Neural progenitor cell (in vitro differentiated cells): Measurements from ENCODE around the gene INSYN2A.
A peak's percentile ranks its signal among the peaks of the same experiment; 100 is the strongest.

Source experiments
- EZH2 ChIP-seq: fragments of 200-600 bp; sonication (generic); IDR thresholded peaks from 2 replicates; pipeline ENCODE4 v1.6.1; 2017; ENCODE audit warnings: antibody characterized with exemption, mild to moderate bottlenecking, moderate library complexity
- EZH2phosphoT487 ChIP-seq: fragments of 200-600 bp; sonication (generic); IDR thresholded peaks from 2 replicates; pipeline ENCODE4 v1.6.1; 2017; ENCODE audit warnings: antibody characterized with exemption
- TF ChIP-seq, protein P1 (sequence below): fragments of 200-600 bp; sonication (generic); IDR thresholded peaks from 2 replicates; pipeline ENCODE4 v1.5.1; 2017; ENCODE audit warnings: antibody characterized with exemption, mild to moderate bottlenecking

DNA sequence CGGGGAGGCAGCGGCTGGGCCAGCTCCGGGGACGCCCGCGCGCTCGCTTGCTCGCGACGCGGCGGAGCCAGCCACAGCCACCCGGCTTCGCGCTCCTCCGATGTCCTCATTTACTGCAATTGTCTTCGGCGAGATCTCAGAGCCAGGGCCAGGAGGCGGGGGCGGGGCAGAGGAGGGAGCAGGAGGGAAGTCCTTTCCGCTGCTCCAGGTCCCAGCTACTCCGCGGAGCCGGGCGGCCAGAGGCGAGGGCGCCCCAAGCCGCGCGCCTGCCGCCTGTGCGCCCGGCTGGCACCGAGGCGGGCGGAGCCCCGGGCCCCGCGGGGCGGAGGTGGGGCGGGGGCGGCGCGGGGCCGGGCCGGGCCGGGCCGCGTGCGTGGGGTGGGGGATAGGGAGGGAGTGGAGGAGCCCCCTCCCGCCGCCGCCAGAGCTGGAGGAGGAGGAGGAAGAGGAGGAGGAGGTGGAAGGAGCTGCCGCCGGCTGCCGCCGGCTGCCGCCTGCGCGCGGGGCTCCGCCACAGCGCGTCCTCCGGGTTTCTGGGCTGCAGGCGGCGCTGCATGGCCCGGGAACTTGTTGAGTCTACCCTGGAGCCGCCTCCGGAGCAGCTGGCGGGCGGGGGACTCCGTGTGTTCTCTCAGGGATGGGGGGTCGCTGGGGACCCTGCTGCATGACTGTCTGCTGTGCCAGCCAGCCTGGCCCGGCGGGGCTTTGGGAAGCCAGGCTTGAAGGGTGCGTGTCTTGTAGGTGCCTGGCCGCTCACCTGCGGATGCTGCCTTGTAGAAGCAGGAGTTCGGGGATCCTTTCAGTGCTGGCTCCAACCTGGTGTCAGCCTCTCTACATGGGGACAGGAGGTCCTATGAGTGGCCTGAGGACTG lies at the start of gene INSYN2A:
- TF ChIP-seq, protein P1, sequence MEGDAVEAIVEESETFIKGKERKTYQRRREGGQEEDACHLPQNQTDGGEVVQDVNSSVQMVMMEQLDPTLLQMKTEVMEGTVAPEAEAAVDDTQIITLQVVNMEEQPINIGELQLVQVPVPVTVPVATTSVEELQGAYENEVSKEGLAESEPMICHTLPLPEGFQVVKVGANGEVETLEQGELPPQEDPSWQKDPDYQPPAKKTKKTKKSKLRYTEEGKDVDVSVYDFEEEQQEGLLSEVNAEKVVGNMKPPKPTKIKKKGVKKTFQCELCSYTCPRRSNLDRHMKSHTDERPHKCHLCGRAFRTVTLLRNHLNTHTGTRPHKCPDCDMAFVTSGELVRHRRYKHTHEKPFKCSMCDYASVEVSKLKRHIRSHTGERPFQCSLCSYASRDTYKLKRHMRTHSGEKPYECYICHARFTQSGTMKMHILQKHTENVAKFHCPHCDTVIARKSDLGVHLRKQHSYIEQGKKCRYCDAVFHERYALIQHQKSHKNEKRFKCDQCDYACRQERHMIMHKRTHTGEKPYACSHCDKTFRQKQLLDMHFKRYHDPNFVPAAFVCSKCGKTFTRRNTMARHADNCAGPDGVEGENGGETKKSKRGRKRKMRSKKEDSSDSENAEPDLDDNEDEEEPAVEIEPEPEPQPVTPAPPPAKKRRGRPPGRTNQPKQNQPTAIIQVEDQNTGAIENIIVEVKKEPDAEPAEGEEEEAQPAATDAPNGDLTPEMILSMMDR = peak; percentile 51
- TF ChIP-seq EZH2 = no peak
- no peak for TF ChIP-seq EZH2phosphoT487
